Uterus (tissue), 2 donors: ENCODE measurements around the gene NETO2.

ENCODE experiments used
- POLR2A ChIP-seq, 2 donors: fragments of 450-650 bp; IDR thresholded peaks; one replicate each; pipeline ENCODE4 v1.6.1; 2016; ENCODE audit warnings: antibody characterized with exemption in 2 of 2, mild to moderate bottlenecking in 1 of 2, moderate library complexity in 1 of 2
- TF ChIP-seq, protein P1 (sequence below), 4 experiments: fragments of 200-600 bp in 2 of 4; fragments of 450-650 bp in 2 of 4; sonication (generic) in 2 of 4; IDR thresholded peaks; one replicate each; pipeline ENCODE4 v1.5.1; 2016 to 2019; ENCODE audit warnings: antibody characterized with exemption in 4 of 4, mild to moderate bottlenecking in 2 of 4, moderate library complexity in 1 of 4

DNA sequence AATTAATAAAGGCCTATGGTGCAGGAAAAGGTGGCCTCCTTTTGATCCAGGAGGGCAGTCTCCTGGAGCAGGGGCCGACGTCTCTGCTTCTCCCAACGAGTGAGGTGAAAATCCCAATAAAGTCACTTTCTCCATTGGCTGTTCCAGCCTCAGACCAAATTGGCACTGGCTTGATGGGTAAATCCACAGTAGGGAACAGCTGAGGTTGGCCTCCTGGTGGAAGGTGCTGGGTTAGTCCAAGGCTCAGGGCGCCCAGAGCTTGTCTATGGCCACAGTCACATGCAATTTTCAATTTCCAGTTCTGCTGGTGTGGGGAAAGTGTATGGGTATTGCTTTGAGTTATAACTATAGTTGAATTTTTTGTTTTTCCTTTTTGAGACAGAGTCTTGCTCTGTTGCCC, 79.0 kb downstream of the NETO2 start:
- TF ChIP-seq, protein P1, sequence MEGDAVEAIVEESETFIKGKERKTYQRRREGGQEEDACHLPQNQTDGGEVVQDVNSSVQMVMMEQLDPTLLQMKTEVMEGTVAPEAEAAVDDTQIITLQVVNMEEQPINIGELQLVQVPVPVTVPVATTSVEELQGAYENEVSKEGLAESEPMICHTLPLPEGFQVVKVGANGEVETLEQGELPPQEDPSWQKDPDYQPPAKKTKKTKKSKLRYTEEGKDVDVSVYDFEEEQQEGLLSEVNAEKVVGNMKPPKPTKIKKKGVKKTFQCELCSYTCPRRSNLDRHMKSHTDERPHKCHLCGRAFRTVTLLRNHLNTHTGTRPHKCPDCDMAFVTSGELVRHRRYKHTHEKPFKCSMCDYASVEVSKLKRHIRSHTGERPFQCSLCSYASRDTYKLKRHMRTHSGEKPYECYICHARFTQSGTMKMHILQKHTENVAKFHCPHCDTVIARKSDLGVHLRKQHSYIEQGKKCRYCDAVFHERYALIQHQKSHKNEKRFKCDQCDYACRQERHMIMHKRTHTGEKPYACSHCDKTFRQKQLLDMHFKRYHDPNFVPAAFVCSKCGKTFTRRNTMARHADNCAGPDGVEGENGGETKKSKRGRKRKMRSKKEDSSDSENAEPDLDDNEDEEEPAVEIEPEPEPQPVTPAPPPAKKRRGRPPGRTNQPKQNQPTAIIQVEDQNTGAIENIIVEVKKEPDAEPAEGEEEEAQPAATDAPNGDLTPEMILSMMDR (IDR thresholded peaks at IDR 0.05): no peak
- no peak for TF ChIP-seq POLR2A (IDR thresholded peaks at IDR 0.05)
